Mucosa of descending colon (tissue), 3 donors: ENCODE data around the gene NPAS3. TPM values are rescaled to one million over a fixed set of nuclear protein-coding genes. Genes with fewer than 3 reads are reported as not detected.

Experiments used
- ATAC-seq: fragments of 200-7000 bp; cut with Tn5 transposase; one replicate; pipeline ENCODE4 v1.9.1; 2020; ENCODE audit warnings: mild to moderate bottlenecking, moderate library complexity
- DNase-seq, 3 donors: peaks; one replicate each; pipeline ENCODE4 v3.0.0-alpha.2; 2020
- H3K36me3 ChIP-seq: fragments of 200-600 bp; one replicate; pipeline ENCODE4 v1.8.0; 2021; ENCODE audit warnings: low read depth, mild to moderate bottlenecking
- H3K4me1 ChIP-seq: fragments of 200-600 bp; one replicate; pipeline ENCODE4 v1.8.0; 2021; ENCODE audit warnings: low read depth, mild to moderate bottlenecking
- H3K4me3 ChIP-seq: fragments of 200-600 bp; one replicate; pipeline ENCODE4 v1.8.0; 2021; ENCODE audit warnings: mild to moderate bottlenecking
- H3K9me3 ChIP-seq: fragments of 200-600 bp; one replicate; pipeline ENCODE4 v1.8.0; 2021; ENCODE audit warnings: mild to moderate bottlenecking
- CTCF ChIP-seq: fragments of 200-600 bp; IDR thresholded peaks from one replicate; pipeline ENCODE4 v1.8.0; 2022; ENCODE audit warnings: antibody characterized with exemption, mild to moderate bottlenecking
- intact Hi-C, 2 donors: fragments of 100-400 bp; cut with DNase I in 1 of 2; cut with micrococcal nuclease in 1 of 2; formaldehyde crosslinking; loops; one replicate each; pipeline versions ENCODE4 v1.11.0 to v1.11.1; 2022; cut with DNase I, micrococcal nuclease
- total RNA-seq, 3 donors: library from RNA; stranded (reverse); fragmentation: NEBNext Ultra II Directional in 2 of 3; extraction: Animal tissue kit (Norgen Biotek cat#: 25700) in 2 of 3; gene quantifications; one replicate each; pipeline versions ENCODE4 v1.2.1 to v1.2.4, GENCODE V29; 2021 to 2023
- donor health status: DM: no; HTN: no; CAD: no; lungs with moderate emphysema.
- donor health status: DM: no; HTN: no; CAD: no.
- donor health status: DM: no; HTN: yes; CAD: no.

The NPAS3 gene
- total RNA-seq, 3 donors from 2014 or later: 0.65 to 9.7 (median 2.0) TPM

- intact Hi-C loops: no loop called here
- no peak for TF ChIP-seq CTCF
- no peak for ATAC-seq
Observed at GRCh38 chr14:33692762-33693161, 754.1 kb downstream of the NPAS3 start.

GRCh38 chr14:33693237-33693636, 754.6 kb downstream of the NPAS3 start:
- no peaks in the 10 kb centered on the region for H3K9me3 ChIP-seq
- ATAC-seq: no peak
- no peaks in the 10 kb centered on the region for H3K36me3 ChIP-seq
- H3K4me1 ChIP-seq: no peaks in the 10 kb centered on the region
- no peak for TF ChIP-seq CTCF
- DNase-seq: no peak
- H3K4me3 ChIP-seq: no peak overlapping the region
- intact Hi-C loops: no loop called here

More at GRCh38 chr14:33692762-33693161, 754.1 kb downstream of the NPAS3 start:
- Histone ChIP-seq H3K4me1 (no peaks in the 10 kb centered on the region), H3K9me3 (no peaks in the 10 kb centered on the region), H3K4me3 (no peak overlapping the region), H3K36me3 (no peaks in the 10 kb centered on the region)
- DNase-seq: no peak

GRCh38 chr14:33696165-33696564, 757.5 kb downstream of the NPAS3 start:
- TF ChIP-seq CTCF: no peak
- Histone ChIP-seq H3K4me1 (no peaks in the 10 kb centered on the region), H3K4me3 (no peak overlapping the region), H3K36me3 (no peaks in the 10 kb centered on the region), H3K9me3 (no peaks in the 10 kb centered on the region)
- DNase-seq: no peak
- no peak for ATAC-seq
- intact Hi-C loops: no loop called here

GRCh38 chr14:33699300-33699983, 760.8 kb downstream of the NPAS3 start:
- no peak overlapping the region for H3K4me3 ChIP-seq
- intact Hi-C loops: no loop called here
- no peaks in the 10 kb centered on the region for H3K36me3 ChIP-seq
- no peaks in the 10 kb centered on the region for H3K9me3 ChIP-seq
- no peak for TF ChIP-seq CTCF
- H3K4me1 ChIP-seq: no peaks in the 10 kb centered on the region
- ATAC-seq (no peak), DNase-seq (no peak)

GRCh38 chr14:33700052-33700451, 761.4 kb downstream of the NPAS3 start:
- ATAC-seq (no peak), DNase-seq (no peak)
- intact Hi-C loops: no loop called here
- no peak for TF ChIP-seq CTCF
- Histone ChIP-seq H3K4me3 (no peak overlapping the region), H3K9me3 (no peaks in the 10 kb centered on the region), H3K4me1 (no peaks in the 10 kb centered on the region), H3K36me3 (no peaks in the 10 kb centered on the region)

- Histone ChIP-seq H3K9me3 (no peaks in the 10 kb centered on the region), H3K4me3 (no peak overlapping the region), H3K36me3 (no peaks in the 10 kb centered on the region), H3K4me1 (no peaks in the 10 kb centered on the region)
- intact Hi-C loops: no loop called here
- no peak for TF ChIP-seq CTCF
- DNase-seq (no peak), ATAC-seq (no peak)
Observed at GRCh38 chr14:33702293-33702692, 763.6 kb downstream of the NPAS3 start.
